OCI-LY1 (cell line): ENCODE measurements around the gene CD101.

ENCODE experiments used
- H2AFZ ChIP-seq: fragments of 200-600 bp; sonication (generic), shearing (Covaris generic); 2 replicates; pipeline ENCODE4 v1.6.0; 2014; ENCODE audit warnings: antibody characterized with exemption, mild to moderate bottlenecking, low read length
- H3F3A ChIP-seq: fragments of 200-600 bp; sonication (generic), shearing (Covaris generic); 2 replicates; pipeline ENCODE4 v1.6.0; 2014; ENCODE audit warnings: mild to moderate bottlenecking, antibody characterized with exemption, low read length, moderate library complexity; ENCODE audit not compliant: insufficient read depth
- H3K27ac ChIP-seq: fragments of 200-600 bp; sonication (generic); 2 replicates; pipeline ENCODE4 v1.5.1; 2014; ENCODE audit warnings: low read length, mixed run types, mild to moderate bottlenecking, low read depth; ENCODE audit not compliant: poor library complexity, severe bottlenecking
- H3K27me3 ChIP-seq: fragments of 200-600 bp; sonication (generic); 2 replicates; pipeline ENCODE4 v1.6.0; 2014; ENCODE audit warnings: antibody characterized with exemption, mild to moderate bottlenecking, low read length, moderate library complexity; ENCODE audit not compliant: insufficient read depth
- H3K36me3 ChIP-seq: fragments of 200-600 bp; sonication (generic); 2 replicates; pipeline ENCODE4 v1.6.1; 2014; ENCODE audit warnings: mild to moderate bottlenecking, antibody characterized with exemption, low read length, moderate library complexity, mixed read lengths; ENCODE audit not compliant: insufficient read depth
- H3K4me1 ChIP-seq: fragments of 200-600 bp; sonication (generic); 2 replicates; pipeline ENCODE4 v1.5.1; 2014; ENCODE audit warnings: mild to moderate bottlenecking, low read length, moderate library complexity; ENCODE audit not compliant: insufficient read depth, severe bottlenecking
- H3K4me2 ChIP-seq: fragments of 200-600 bp; sonication (generic), shearing (Covaris generic); 2 replicates; pipeline ENCODE4 v1.6.1; 2014; ENCODE audit warnings: low read length
- H3K4me3 ChIP-seq: fragments of 200-600 bp; sonication (generic); 2 replicates; pipeline ENCODE4 v1.5.1; 2014; ENCODE audit warnings: low read length, low read depth, mild to moderate bottlenecking, mixed read lengths; ENCODE audit not compliant: poor library complexity, severe bottlenecking
- H3K79me2 ChIP-seq: fragments of 200-600 bp; shearing (Covaris generic); 2 replicates; pipeline ENCODE4 v1.6.1; 2016; ENCODE audit warnings: mixed run types, low read length, mixed read lengths; ENCODE audit not compliant: insufficient read depth
- H3K9ac ChIP-seq: fragments of 200-600 bp; sonication (generic), shearing (Covaris generic); 2 replicates; pipeline ENCODE4 v1.6.1; 2014; ENCODE audit warnings: mild to moderate bottlenecking, low read length, mixed read lengths
- H3K9me2 ChIP-seq: fragments of 200-600 bp; sonication (generic), shearing (Covaris generic); 2 replicates; pipeline ENCODE4 v1.6.1; 2014; ENCODE audit warnings: low read depth, mild to moderate bottlenecking, low read length, mixed read lengths
- H3K9me3 ChIP-seq: fragments of 200-600 bp; shearing (Covaris generic); 2 replicates; pipeline ENCODE4 v1.6.1; 2014; ENCODE audit warnings: low read length, mixed read lengths
- H4K20me1 ChIP-seq: fragments of 200-600 bp; sonication (generic), shearing (Covaris generic); 2 replicates; pipeline ENCODE4 v1.6.0; 2016; ENCODE audit warnings: mild to moderate bottlenecking, low read length; ENCODE audit not compliant: insufficient read depth
- CTCF ChIP-seq: fragments of 200-600 bp; sonication (generic), shearing (Covaris generic); IDR thresholded peaks from 2 replicates; pipeline ENCODE4 v1.5.1; 2017; ENCODE audit warnings: mild to moderate bottlenecking, antibody characterized with exemption, low read length, moderate library complexity, mixed read lengths
- EZH2 ChIP-seq: fragments of 200-600 bp; sonication (generic), shearing (Covaris generic); IDR thresholded peaks from 2 replicates; pipeline ENCODE4 v1.8.0; 2017; ENCODE audit warnings: borderline replicate concordance, mixed run types, mild to moderate bottlenecking, antibody characterized with exemption, low read length, moderate library complexity, mixed read lengths

The CD101 gene

GRCh38 chr1:116968724-116969123 lies 32.8 kb upstream of the CD101 start:
- Histone ChIP-seq H3K9me2 (no peaks in the 10 kb centered on the region), H3K9ac (no peak overlapping the region), H3K36me3 (no peaks in the 10 kb centered on the region), H3K27me3 (no peaks in the 10 kb centered on the region), H4K20me1 (no peaks in the 10 kb centered on the region), H3K9me3 (no peaks in the 10 kb centered on the region), H3K4me3 (no peak overlapping the region), H3K4me2 (no peak overlapping the region), H3K27ac (no peak overlapping the region), H2AFZ (no peak overlapping the region), H3K79me2 (no peaks in the 10 kb centered on the region), H3K4me1 (no peaks in the 10 kb centered on the region), H3F3A (no peaks in the 10 kb centered on the region)
- TF ChIP-seq CTCF: no peak
- no peak for TF ChIP-seq EZH2

- Histone ChIP-seq H3K9ac (no peak overlapping the region), H3K9me3 (no peaks in the 10 kb centered on the region), H4K20me1 (no peaks in the 10 kb centered on the region), H3K79me2 (no peaks in the 10 kb centered on the region), H3F3A (no peaks in the 10 kb centered on the region), H3K27me3 (no peaks in the 10 kb centered on the region), H3K4me2 (no peak overlapping the region), H2AFZ (no peak overlapping the region), H3K27ac (no peak overlapping the region), H3K4me1 (no peaks in the 10 kb centered on the region), H3K9me2 (no peaks in the 10 kb centered on the region), H3K36me3 (no peaks in the 10 kb centered on the region), H3K4me3 (no peak overlapping the region)
- no peak for TF ChIP-seq CTCF
- TF ChIP-seq EZH2: no peak
These were observed 30.2 kb upstream of the CD101 start for GRCh38 chr1:116971258-116971860.

DNA sequence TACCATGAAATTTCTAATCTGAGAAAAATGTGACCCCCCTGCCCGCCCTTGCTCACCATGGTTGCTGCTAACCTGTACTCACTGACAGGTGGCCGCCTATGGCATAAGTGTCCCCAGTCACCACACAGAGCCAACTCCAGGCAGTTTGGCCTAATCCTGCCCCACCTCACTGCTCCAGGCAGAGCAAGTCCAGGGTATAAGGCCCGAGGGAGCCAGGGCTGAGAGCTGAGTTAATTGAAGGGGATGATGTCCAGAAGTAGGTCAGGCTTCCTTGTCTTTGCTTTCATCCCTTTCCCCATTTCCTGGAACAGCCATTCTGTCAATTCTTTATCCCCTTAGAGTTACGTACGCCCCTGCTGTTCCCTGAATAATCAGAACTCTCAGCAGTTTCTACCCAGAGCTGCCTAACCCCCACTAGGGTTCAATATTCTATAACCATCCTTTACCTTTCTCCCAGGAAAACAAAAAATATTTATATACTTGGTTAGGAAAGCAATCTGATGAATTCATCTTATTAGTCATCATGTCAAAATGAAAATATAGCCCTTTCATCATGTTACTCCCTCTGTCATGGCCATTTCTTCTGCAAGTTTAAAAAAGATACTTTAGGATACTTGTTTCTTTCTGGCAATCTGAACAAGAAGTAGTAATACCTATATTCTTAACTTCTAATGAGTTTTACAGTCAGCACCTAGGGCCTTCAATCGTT lies 29.4 kb upstream of the CD101 start:
- H3K9ac ChIP-seq: no peak overlapping the region
- no peak overlapping the region for H3K4me3 ChIP-seq
- H3K27ac ChIP-seq: no peak overlapping the region
- H3K9me2 ChIP-seq: no peaks in the 10 kb centered on the region
- no peaks in the 10 kb centered on the region for H4K20me1 ChIP-seq
- H3K4me1 ChIP-seq: no peaks in the 10 kb centered on the region
- no peaks in the 10 kb centered on the region for H3F3A ChIP-seq
- H3K4me2 ChIP-seq: no peak overlapping the region
- no peak overlapping the region for H2AFZ ChIP-seq
- no peaks in the 10 kb centered on the region for H3K79me2 ChIP-seq
- H3K9me3 ChIP-seq: no peaks in the 10 kb centered on the region
- H3K36me3 ChIP-seq: no peaks in the 10 kb centered on the region
- no peak for TF ChIP-seq CTCF
- TF ChIP-seq EZH2: no peak
- no peaks in the 10 kb centered on the region for H3K27me3 ChIP-seq
